PC-3 (cell line): ENCODE results near the gene TRIM28. TPM values are rescaled to one million over a fixed set of nuclear protein-coding genes. Genes with fewer than 3 reads are reported as not detected.

Experiments used
- ATAC-seq: fragments of 200-7000 bp; cut with Tn5 transposase; 2 replicates; pipeline ENCODE4 v1.9.1; 2020; ENCODE audit warnings: mild to moderate bottlenecking, moderate library complexity
- BruUV-seq: library from RNA; stranded (reverse); fragments of 400-500 nt; replicated peaks from 2 replicates; lab custom pipeline; 2021; lab: Mats Ljungman, UMichigan
- CTCF ChIA-PET: fragments of 300-600 bp; sonication (Branson Sonifier 250); formaldehyde crosslinking; loops from one replicate; lab custom pipeline; 2022; ENCODE audit warnings: antibody characterized with exemption; lab: Charles Lee
- POLR2A ChIA-PET: fragments of 300-600 bp; sonication (Branson Sonifier 250); formaldehyde crosslinking; loops from one replicate; lab custom pipeline; 2022; ENCODE audit warnings: antibody characterized with exemption; ENCODE audit not compliant: unreplicated experiment; lab: Charles Lee
- DNase-seq: peaks from one replicate; pipeline ENCODE4 v3.0.0-alpha.2; 2015
- H2AFZ ChIP-seq: fragments of 300-600 bp; sonication (generic); 2 replicates; pipeline ENCODE4 v1.6.0; 2016; ENCODE audit warnings: antibody characterized with exemption, low read length
- H3F3A ChIP-seq: fragments of 300-600 bp; sonication (generic); one replicate; pipeline ENCODE4 v1.6.0; 2017; ENCODE audit warnings: antibody characterized with exemption, low read length, control low read depth, mild to moderate bottlenecking; ENCODE audit not compliant: unreplicated experiment
- H3K27ac ChIP-seq: fragments of 300-600 bp; sonication (generic); 2 replicates; pipeline ENCODE4 v1.5.1; 2016; ENCODE audit warnings: mild to moderate bottlenecking, low read length
- H3K27me3 ChIP-seq: fragments of 300-600 bp; sonication (generic); 2 replicates; pipeline ENCODE4 v1.6.1; 2016; ENCODE audit warnings: low read length, mixed read lengths
- H3K36me3 ChIP-seq: fragments of 300-600 bp; sonication (generic); 2 replicates; pipeline ENCODE4 v1.6.1; 2016; ENCODE audit warnings: low read depth, mixed run types, low read length, mixed read lengths
- H3K4me1 ChIP-seq: fragments of 300-600 bp; sonication (generic); 2 replicates; pipeline ENCODE4 v1.5.1; 2016; ENCODE audit warnings: low read length; ENCODE audit not compliant: insufficient read depth
- H3K4me2 ChIP-seq: fragments of 300-600 bp; sonication (generic); 2 replicates; pipeline ENCODE4 v1.6.0; 2016; ENCODE audit warnings: low read length
- H3K4me3 ChIP-seq: fragments of 300-600 bp; sonication (generic); 2 replicates; pipeline ENCODE4 v1.5.1; 2016; ENCODE audit warnings: mild to moderate bottlenecking, low read length, mixed read lengths
- H3K79me2 ChIP-seq: fragments of 300-600 bp; sonication (generic); 2 replicates; pipeline ENCODE4 v1.6.1; 2017; ENCODE audit warnings: low read length, mixed read lengths
- H3K9ac ChIP-seq: fragments of 300-600 bp; sonication (generic); 2 replicates; pipeline ENCODE4 v1.6.0; 2016; ENCODE audit warnings: mild to moderate bottlenecking, low read length
- H3K9me2 ChIP-seq: fragments of 300-600 bp; sonication (generic); replicated peaks from 2 replicates; pipeline ENCODE4 v1.6.1; 2016; ENCODE audit warnings: mixed run types, low read length, mixed read lengths
- H3K9me3 ChIP-seq: fragments of 300-600 bp; sonication (generic); 2 replicates; pipeline ENCODE4 v1.6.1; 2016; ENCODE audit warnings: low read length, mixed read lengths
- H4K20me1 ChIP-seq: fragments of 300-600 bp; sonication (generic); 2 replicates; pipeline ENCODE4 v1.6.1; 2016; ENCODE audit warnings: low read length, mixed read lengths
- EZH2 ChIP-seq: fragments of 300-600 bp; sonication (generic); IDR thresholded peaks from one replicate; pipeline ENCODE4 v1.6.1; 2017; ENCODE audit warnings: antibody characterized with exemption, mild to moderate bottlenecking, low read length; ENCODE audit not compliant: unreplicated experiment
- EZH2phosphoT487 ChIP-seq: fragments of 300-600 bp; sonication (generic); IDR thresholded peaks from 2 replicates; pipeline ENCODE4 v1.6.1; 2018; ENCODE audit warnings: mild to moderate bottlenecking, antibody characterized with exemption, low read length, borderline replicate concordance
- intact Hi-C: fragments of 100-400 bp; cut with micrococcal nuclease; formaldehyde crosslinking; loops from 2 replicates; pipeline ENCODE4 v1.9.0; 2023
- total RNA-seq: library from RNA; depleted of rRNA; stranded (reverse); fragments of >200 nt; gene quantifications from 2 replicates; pipeline ENCODE4 v1.2.3, GENCODE V29; 2014
- TF ChIP-seq, protein P1 (sequence below): fragments of 300-600 bp; sonication (generic); conservative IDR thresholded peaks from 2 replicates; pipeline ENCODE4 v1.5.1; 2017; ENCODE audit warnings: antibody characterized with exemption, low read depth, mild to moderate bottlenecking, low read length

Gene TRIM28
- total RNA-seq, 1 experiment from 2014 or later: 1,169 TPM

DNA sequence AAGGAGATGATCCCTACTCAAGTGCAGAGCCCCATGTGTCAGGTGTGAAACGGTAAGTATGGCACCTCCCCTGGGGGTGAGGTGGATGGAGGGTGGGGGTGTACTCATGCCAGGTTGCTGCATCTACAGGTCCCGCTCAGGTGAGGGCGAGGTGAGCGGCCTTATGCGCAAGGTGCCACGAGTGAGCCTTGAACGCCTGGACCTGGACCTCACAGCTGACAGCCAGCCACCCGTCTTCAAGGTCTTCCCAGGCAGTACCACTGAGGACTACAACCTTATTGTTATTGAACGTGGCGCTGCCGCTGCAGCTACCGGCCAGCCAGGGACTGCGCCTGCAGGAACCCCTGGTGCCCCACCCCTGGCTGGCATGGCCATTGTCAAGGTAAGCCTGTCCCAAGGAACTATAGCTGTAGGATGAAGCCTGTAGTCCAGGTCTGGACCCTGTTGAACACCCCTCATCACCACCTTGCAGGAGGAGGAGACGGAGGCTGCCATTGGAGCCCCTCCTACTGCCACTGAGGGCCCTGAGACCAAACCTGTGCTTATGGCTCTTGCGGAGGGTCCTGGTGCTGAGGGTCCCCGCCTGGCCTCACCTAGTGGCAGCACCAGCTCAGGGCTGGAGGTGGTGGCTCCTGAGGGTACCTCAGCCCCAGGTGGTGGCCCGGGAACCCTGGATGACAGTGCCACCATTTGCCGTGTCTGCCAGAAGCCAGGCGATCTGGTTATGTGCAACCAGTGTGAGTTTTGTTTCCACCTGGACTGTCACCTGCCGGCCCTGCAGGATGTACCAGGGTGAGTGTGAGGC is 5.2 kb downstream of the TRIM28 start:
- no peaks in the 10 kb centered on the region for H3K9me2 ChIP-seq
- POLR2A ChIA-PET: no interaction called here
- H3K4me3 ChIP-seq: no peak overlapping the region
- H3K4me1 ChIP-seq: peaks cover 20% of the 10 kb centered on the region
- ATAC-seq: no peak
- no peak overlapping the region for H3K9ac ChIP-seq
- H3K9me3 ChIP-seq: no peaks in the 10 kb centered on the region
- DNase-seq: no peak
- H3K27me3 ChIP-seq: no peaks in the 10 kb centered on the region
- intact Hi-C loops: no loop called here
- no peak overlapping the region for H3K27ac ChIP-seq
- peaks cover 72% of the 10 kb centered on the region for H3K36me3 ChIP-seq
- peaks cover 59% of the 10 kb centered on the region for H3K79me2 ChIP-seq
- CTCF ChIA-PET: no interaction called here
- TF ChIP-seq EZH2 (no peak), EZH2phosphoT487 (no peak)
- TF ChIP-seq, protein P1, sequence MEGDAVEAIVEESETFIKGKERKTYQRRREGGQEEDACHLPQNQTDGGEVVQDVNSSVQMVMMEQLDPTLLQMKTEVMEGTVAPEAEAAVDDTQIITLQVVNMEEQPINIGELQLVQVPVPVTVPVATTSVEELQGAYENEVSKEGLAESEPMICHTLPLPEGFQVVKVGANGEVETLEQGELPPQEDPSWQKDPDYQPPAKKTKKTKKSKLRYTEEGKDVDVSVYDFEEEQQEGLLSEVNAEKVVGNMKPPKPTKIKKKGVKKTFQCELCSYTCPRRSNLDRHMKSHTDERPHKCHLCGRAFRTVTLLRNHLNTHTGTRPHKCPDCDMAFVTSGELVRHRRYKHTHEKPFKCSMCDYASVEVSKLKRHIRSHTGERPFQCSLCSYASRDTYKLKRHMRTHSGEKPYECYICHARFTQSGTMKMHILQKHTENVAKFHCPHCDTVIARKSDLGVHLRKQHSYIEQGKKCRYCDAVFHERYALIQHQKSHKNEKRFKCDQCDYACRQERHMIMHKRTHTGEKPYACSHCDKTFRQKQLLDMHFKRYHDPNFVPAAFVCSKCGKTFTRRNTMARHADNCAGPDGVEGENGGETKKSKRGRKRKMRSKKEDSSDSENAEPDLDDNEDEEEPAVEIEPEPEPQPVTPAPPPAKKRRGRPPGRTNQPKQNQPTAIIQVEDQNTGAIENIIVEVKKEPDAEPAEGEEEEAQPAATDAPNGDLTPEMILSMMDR: no peak
- no TSS peak for BruUV-seq
- H3F3A ChIP-seq: peaks cover 4% of the 10 kb centered on the region
- no peak overlapping the region for H2AFZ ChIP-seq
- H4K20me1 ChIP-seq: peaks cover 63% of the 10 kb centered on the region
- no peak overlapping the region for H3K4me2 ChIP-seq

DNA sequence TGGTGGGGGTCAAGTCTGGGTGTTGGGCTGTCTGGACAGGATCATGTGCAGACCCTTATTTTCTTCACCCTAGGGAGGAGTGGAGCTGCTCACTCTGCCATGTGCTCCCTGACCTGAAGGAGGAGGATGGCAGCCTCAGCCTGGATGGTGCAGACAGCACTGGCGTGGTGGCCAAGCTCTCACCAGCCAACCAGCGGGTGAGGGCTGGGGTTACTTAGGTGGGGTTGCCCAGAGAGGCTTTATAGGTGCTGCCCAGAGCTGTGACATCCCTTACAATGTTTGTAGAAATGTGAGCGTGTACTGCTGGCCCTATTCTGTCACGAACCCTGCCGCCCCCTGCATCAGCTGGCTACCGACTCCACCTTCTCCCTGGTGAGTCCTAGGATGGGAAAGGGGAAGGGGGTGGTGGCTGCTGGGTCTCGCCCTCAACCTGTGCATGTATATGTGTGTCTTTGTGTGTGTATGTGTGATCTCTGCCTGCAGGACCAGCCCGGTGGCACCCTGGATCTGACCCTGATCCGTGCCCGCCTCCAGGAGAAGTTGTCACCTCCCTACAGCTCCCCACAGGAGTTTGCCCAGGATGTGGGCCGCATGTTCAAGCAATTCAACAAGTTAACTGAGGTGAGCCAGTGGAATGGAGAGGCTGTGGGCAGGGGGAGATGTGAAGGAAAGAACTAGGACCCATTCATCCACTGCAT is 5.9 kb downstream of the TRIM28 start:
- H3K4me3 ChIP-seq: no peak overlapping the region
- no peak overlapping the region for H3K27ac ChIP-seq
- no peak for ATAC-seq
- no TSS peak for BruUV-seq
- H4K20me1 ChIP-seq: peaks cover 62% of the 10 kb centered on the region
- no peaks in the 10 kb centered on the region for H3K9me3 ChIP-seq
- DNase-seq: no peak
- peaks cover 72% of the 10 kb centered on the region for H3K36me3 ChIP-seq
- TF ChIP-seq, protein P1: no peak
- TF ChIP-seq EZH2phosphoT487 (no peak), EZH2 (no peak)
- H3K4me1 ChIP-seq: peaks cover 26% of the 10 kb centered on the region
- no peaks in the 10 kb centered on the region for H3K9me2 ChIP-seq
- intact Hi-C loops: no loop called here
- POLR2A ChIA-PET: no interaction called here
- no peaks in the 10 kb centered on the region for H3K27me3 ChIP-seq
- H3F3A ChIP-seq: peaks cover 4% of the 10 kb centered on the region
- no peak overlapping the region for H2AFZ ChIP-seq
- H3K9ac ChIP-seq: no peak overlapping the region
- no peak overlapping the region for H3K4me2 ChIP-seq
- H3K79me2 ChIP-seq: peaks cover 61% of the 10 kb centered on the region
- CTCF ChIA-PET: no interaction called here
